B cell (primary cell): ENCODE measurements around the gene ZDHHC4. TPM values are rescaled to one million over a fixed set of nuclear protein-coding genes. Genes with fewer than 3 reads are reported as not detected.

Source experiments
- ATAC-seq: fragments of 200-7000 bp; cut with Tn5 transposase; one replicate; pipeline ENCODE4 v1.10.0; 2021; ENCODE audit warnings: low read depth, mild to moderate bottlenecking, moderate number of reproducible peaks, moderate library complexity
- CTCF ChIA-PET: fragments of 350-600 bp; sonication (Branson Sonifier 250); formaldehyde crosslinking; loops from one replicate; lab custom pipeline; 2021; ENCODE audit warnings: antibody characterized with exemption, inconsistent platforms; lab: Charles Lee
- POLR2A ChIA-PET: fragments of 350-600 bp; sonication (Branson Sonifier 250); formaldehyde crosslinking; loops from one replicate; lab custom pipeline; 2021; ENCODE audit warnings: antibody characterized with exemption; lab: Charles Lee
- DNase-seq: peaks from one replicate; pipeline ENCODE4 v3.0.0; 2013
- H2AFZ ChIP-seq: 2 replicates; pipeline ENCODE4 v1.6.1; 2012; ENCODE audit warnings: mild to moderate bottlenecking, low read depth, low read length; ENCODE audit not compliant: insufficient read depth, poor library complexity, severe bottlenecking
- H3K27ac ChIP-seq, 2 donors: 1 replicate in 1 of 2; 2 replicates in 1 of 2; pipeline ENCODE4 v1.5.1; 2012 to 2013; ENCODE audit warnings: low read length in 2 of 2, mild to moderate bottlenecking in 2 of 2, moderate library complexity in 1 of 2
- H3K27me3 ChIP-seq, 4 experiments: fragments of 200-600 bp in 1 of 4; sonication (generic) in 1 of 4; replicated peaks in 1 of 4; 1 replicate in 2 of 4; 2 replicates in 2 of 4; pipeline versions ENCODE4 v1.6.1 to v1.7.0; 2013 to 2016; ENCODE audit warnings: low read length in 3 of 4, mild to moderate bottlenecking in 2 of 4, mixed read lengths in 1 of 4, moderate library complexity in 1 of 4; ENCODE audit not compliant: insufficient read depth in 4 of 4, control insufficient read depth in 3 of 4; ENCODE audit errors: control extremely low read depth in 1 of 4
- H3K36me3 ChIP-seq, 2 experiments: replicated peaks in 1 of 2; 1 replicate in 1 of 2; 2 replicates in 1 of 2; pipeline versions ENCODE4 v1.6.1 to v1.7.1; 2013; ENCODE audit warnings: low read length in 1 of 2; ENCODE audit not compliant: insufficient read depth in 2 of 2, control insufficient read depth in 1 of 2; ENCODE audit errors: control extremely low read depth in 1 of 2, extremely low read depth in 1 of 2
- H3K4me1 ChIP-seq, 2 donors: fragments of 200-600 bp in 1 of 2; sonication (generic) in 1 of 2; 1 replicate in 1 of 2; 2 replicates in 1 of 2; pipeline versions ENCODE4 v1.5.1 to v1.6.1; 2013 to 2017; ENCODE audit warnings: low read length in 2 of 2; ENCODE audit not compliant: control insufficient read depth in 2 of 2, insufficient read depth in 2 of 2
- H3K4me2 ChIP-seq: replicated peaks from 2 replicates; pipeline ENCODE3; 2012; ENCODE audit warnings: mild to moderate bottlenecking, low read depth, low read length; ENCODE audit not compliant: poor library complexity, severe bottlenecking
- H3K4me3 ChIP-seq, 5 experiments: fragments of 200-600 bp in 1 of 5; sonication (generic) in 1 of 5; 1 replicate in 3 of 5; 2 replicates in 2 of 5; pipeline versions ENCODE4 v1.5.1 to v1.7.0; 2011 to 2016; ENCODE audit warnings: low read length in 4 of 5, mild to moderate bottlenecking in 4 of 5, low read depth in 2 of 5, control low read depth in 1 of 5, moderate library complexity in 1 of 5; ENCODE audit not compliant: insufficient read depth in 1 of 5; ENCODE audit errors: control extremely low read depth in 1 of 5, extremely low read depth in 1 of 5
- H3K79me2 ChIP-seq: fragments of 200-600 bp; sonication (generic); one replicate; pipeline ENCODE4 v1.6.0; 2016; ENCODE audit warnings: low read length; ENCODE audit not compliant: control insufficient read depth, insufficient read depth
- H3K9ac ChIP-seq: fragments of 200-600 bp; sonication (generic); 2 replicates; pipeline ENCODE4 v1.6.1; 2017; ENCODE audit warnings: mild to moderate bottlenecking, low read length, moderate library complexity
- H3K9me3 ChIP-seq, 3 donors: one replicate each; pipeline versions ENCODE4 v1.6.1 to v1.7.1; 2013; ENCODE audit warnings: low read length in 2 of 3; ENCODE audit not compliant: control insufficient read depth in 2 of 3, insufficient read depth in 1 of 3; ENCODE audit errors: control extremely low read depth in 1 of 3
- H4K20me1 ChIP-seq: 2 replicates; pipeline ENCODE4 v1.6.0; 2012; ENCODE audit warnings: mild to moderate bottlenecking, low read length; ENCODE audit not compliant: insufficient read depth, control insufficient read depth, poor library complexity, severe bottlenecking
- H3K27ac Mint-ChIP-seq: one replicate; pipeline ENCODE4 v1.8.0; 2021; ENCODE audit warnings: mixed read lengths
- H3K27me3 Mint-ChIP-seq: one replicate; pipeline ENCODE4 v1.8.0; 2021; ENCODE audit warnings: mixed read lengths
- H3K4me1 Mint-ChIP-seq: one replicate; pipeline ENCODE4 v1.8.0; 2021; ENCODE audit warnings: mixed read lengths
- H3K4me3 Mint-ChIP-seq: one replicate; pipeline ENCODE4 v1.8.0; 2021; ENCODE audit warnings: mixed read lengths
- H3K9me3 Mint-ChIP-seq: one replicate; pipeline ENCODE4 v1.8.0; 2022; ENCODE audit warnings: mixed read lengths; ENCODE audit not compliant: insufficient read depth
- CTCF ChIP-seq: fragments of 200-600 bp; IDR thresholded peaks from one replicate; pipeline ENCODE4 v1.8.0; 2022; ENCODE audit warnings: antibody characterized with exemption, mild to moderate bottlenecking
- EZH2 ChIP-seq: IDR thresholded peaks from 2 replicates; pipeline ENCODE4 v1.6.1; 2012; ENCODE audit warnings: borderline replicate concordance, low read depth, mild to moderate bottlenecking, moderate library complexity, low read length; ENCODE audit not compliant: insufficient read depth, poor library complexity, severe bottlenecking
- WGBS: methylation state at CpG from one replicate; pipeline ENCODE4 v1.1.5; 2013; ENCODE audit warnings: missing lambda C conversion rate; ENCODE audit not compliant: insufficient coverage; 5-methylcytosine and 5-hydroxymethylcytosine counted together
- intact Hi-C: fragments of 100-400 bp; cut with micrococcal nuclease; formaldehyde crosslinking; loops from one replicate; pipeline ENCODE4 v1.10.0; 2022
- polyA plus RNA-seq: library from polyadenylated mRNA; depleted of rRNA; stranded (reverse); fragments of >200 nt; gene quantifications from 2 replicates; pipeline ENCODE4 v1.2.3, GENCODE V29; 2012
- total RNA-seq, 2 donors: library from RNA; stranded (reverse); fragments of 120-200 nt in 1 of 2; gene quantifications; 1 replicate in 1 of 2; 2 replicates in 1 of 2; pipeline versions ENCODE4 v1.2.3 to v1.2.4, GENCODE V29; 2013 to 2022

The ZDHHC4 gene
- total and polyA plus RNA-seq, 2 donors (not counting 1 experiment from before 2014, with no cell fraction given) = 38.5 to 42.0 TPM

GRCh38 chr7:6567886-6568285 lies 9.4 kb upstream of the ZDHHC4 start:
- intact Hi-C loops = no loop called here
- no peak overlapping the region for H3K27ac ChIP-seq
- H3K4me1 Mint-ChIP-seq = no peaks in the 10 kb centered on the region
- no peak overlapping the region for H3K4me3 ChIP-seq
- H3K27me3 Mint-ChIP-seq = peaks cover 16% of the 10 kb centered on the region
- no peak overlapping the region for H3K4me2 ChIP-seq
- H3K9me3 ChIP-seq = no peaks in the 10 kb centered on the region
- DNase-seq = no peak
- H3K4me1 ChIP-seq = no peaks in the 10 kb centered on the region
- H4K20me1 ChIP-seq = no peaks in the 10 kb centered on the region
- H3K27ac Mint-ChIP-seq = no peak overlapping the region
- peaks cover 0 to 4% (median 0%) of the 10 kb centered on the region in 4 experiments for H3K27me3 ChIP-seq
- no peak for ATAC-seq
- no peaks in the 10 kb centered on the region for H3K9me3 Mint-ChIP-seq
- POLR2A ChIA-PET = no interaction called here
- H3K9ac ChIP-seq = no peak overlapping the region
- H3K36me3 ChIP-seq = no peaks in the 10 kb centered on the region
- H3K4me3 Mint-ChIP-seq = no peak overlapping the region
- H3K79me2 ChIP-seq = no peaks in the 10 kb centered on the region
- 100% methylated on average over 2 of the region's 3 CpGs for WGBS
- CTCF ChIA-PET = no interaction called here
- no peak overlapping the region for H2AFZ ChIP-seq
- no peak for TF ChIP-seq CTCF
- no peak for TF ChIP-seq EZH2

GRCh38 chr7:6571160-6571779 lies 6.0 kb upstream of the ZDHHC4 start:
- H3K27ac Mint-ChIP-seq = no peak overlapping the region
- peaks cover 14% of the 10 kb centered on the region for H3K27me3 Mint-ChIP-seq
- no peak overlapping the region for H2AFZ ChIP-seq
- no peaks in the 10 kb centered on the region for H4K20me1 ChIP-seq
- peaks cover 0 to 4% (median 0%) of the 10 kb centered on the region in 4 experiments for H3K27me3 ChIP-seq
- H3K79me2 ChIP-seq = no peaks in the 10 kb centered on the region
- no peak for ATAC-seq
- H3K9me3 Mint-ChIP-seq = no peaks in the 10 kb centered on the region
- TF ChIP-seq EZH2 (no peak), CTCF (no peak)
- peaks cover 3% of the 10 kb centered on the region for H3K4me1 Mint-ChIP-seq
- ChIA-PET CTCF (no interaction called here), POLR2A (no interaction called here)
- intact Hi-C loops = no loop called here
- H3K4me3 ChIP-seq = no peak overlapping the region
- no peak for DNase-seq
- no peak overlapping the region for H3K4me2 ChIP-seq
- no peaks in the 10 kb centered on the region for H3K9me3 ChIP-seq
- no peak overlapping the region for H3K27ac ChIP-seq
- WGBS = 74% methylated on average over 3 of the region's 7 CpGs
- H3K9ac ChIP-seq = no peak overlapping the region
- no peaks in the 10 kb centered on the region for H3K36me3 ChIP-seq
- H3K4me1 ChIP-seq = no peaks in the 10 kb centered on the region
- H3K4me3 Mint-ChIP-seq = no peak overlapping the region
